Measurements from ENCODE around the gene PDZK1IP1.
A peak's percentile ranks its signal among the peaks of the same experiment; 100 is the strongest.

PDZK1IP1 gene, protein sequence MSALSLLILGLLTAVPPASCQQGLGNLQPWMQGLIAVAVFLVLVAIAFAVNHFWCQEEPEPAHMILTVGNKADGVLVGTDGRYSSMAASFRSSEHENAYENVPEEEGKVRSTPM

GRCh38 chr1:47189844-47190508 lies at the start of gene PDZK1IP1:
PDZK1IP1 (minus strand) TSS chr1:47190036; CDS start chr1:47189932, 104 bp downstream.
- Histone ChIP-seq H3K27ac (peak within 1 kb of the TSS; percentile 2 to 91 (median 78)), H3K4me3 (peak within 1 kb of the TSS; percentile 3 to 40 (median 24))

- Histone ChIP-seq H3K27ac (no peak overlapping the region), H3K4me3 (no peak overlapping the region)
Observed at GRCh38 chr1:47238935-47239592, 49.2 kb upstream of the PDZK1IP1 start.

GRCh38 chr1:47235806-47236205 lies 46.0 kb upstream of the PDZK1IP1 start:
- Histone ChIP-seq H3K27ac (peak overlapping the region in 1 of 21 experiments; percentile 38), H3K4me3 (no peak overlapping the region)

DNA sequence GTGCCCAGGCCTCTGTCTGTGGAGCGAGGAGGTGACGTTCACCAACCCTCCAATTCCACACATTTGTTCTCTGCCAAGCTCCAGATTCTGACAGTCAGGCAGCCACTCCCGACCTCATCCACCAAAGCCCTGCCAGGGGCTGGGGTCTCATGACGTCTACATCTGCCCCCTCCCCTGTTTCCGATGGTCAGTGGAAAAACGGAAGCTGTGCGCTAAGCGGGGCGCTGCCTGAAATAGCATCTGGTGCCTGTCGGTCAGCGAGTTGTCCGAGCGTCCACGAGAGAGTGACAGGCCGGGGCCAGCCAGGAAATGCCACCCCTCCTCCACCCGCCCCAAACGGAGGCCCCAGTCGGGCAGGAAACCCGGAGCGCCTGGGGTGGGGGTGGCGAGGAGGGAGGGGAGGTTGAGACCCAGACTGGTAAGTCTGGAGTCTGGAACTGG lies 45.4 kb upstream of the PDZK1IP1 start:
- H3K27ac ChIP-seq = peak overlapping the region in 2 of 21 experiments; percentile 2 to 38
- no peak overlapping the region for H3K4me3 ChIP-seq

GRCh38 chr1:47233186-47233585 lies 43.4 kb upstream of the PDZK1IP1 start:
- Histone ChIP-seq H3K4me3 (no peak overlapping the region), H3K27ac (no peak overlapping the region)

DNA sequence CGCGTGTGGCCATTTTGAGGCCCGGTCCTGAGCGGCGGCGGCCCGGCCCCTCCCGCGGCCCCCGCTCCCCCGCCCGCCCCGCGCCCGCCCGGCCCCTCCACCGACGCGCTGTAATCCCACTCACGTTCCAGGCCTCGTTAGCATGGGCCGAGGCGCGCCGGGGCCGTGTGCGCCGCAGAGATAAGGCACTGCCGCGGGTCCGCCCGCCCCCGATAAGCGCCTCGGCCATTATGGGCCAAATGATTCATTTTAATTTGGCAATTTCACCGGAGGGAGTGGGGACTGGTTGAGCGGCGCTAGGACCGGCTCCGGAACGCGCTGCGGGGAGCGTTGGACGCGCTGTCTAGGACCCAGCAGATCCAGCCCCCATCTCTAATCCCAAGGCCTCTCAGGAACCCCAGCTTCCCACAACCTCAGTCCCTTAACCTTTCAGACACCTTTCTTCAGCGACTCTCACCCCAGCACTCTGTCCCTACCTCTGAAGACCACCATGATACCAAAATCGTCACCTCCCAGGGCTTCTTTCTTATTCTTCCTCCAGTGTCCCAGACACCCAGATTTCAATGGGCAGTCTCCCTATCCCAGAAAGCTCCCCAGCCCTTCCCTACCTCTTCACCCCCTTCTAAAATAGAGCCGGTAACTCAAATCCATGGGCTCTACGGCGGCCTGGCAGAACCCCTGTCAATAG lies 42.5 kb upstream of the PDZK1IP1 start, which contains the start of gene TAL1:
TAL1 (minus strand) TSS at position 39 of the 688 bp plus-strand sequence. CDS start 6,337 bp downstream, outside the sequence.
- peak within 1 kb of the TSS; percentile 5 to 35 (median 17) for H3K4me3 ChIP-seq
- H3K27ac ChIP-seq = peak within 1 kb of the TSS; percentile 4 to 79 (median 53)

GRCh38 chr1:47231301-47232186 lies 41.7 kb upstream of the PDZK1IP1 start:
- peak overlapping the region in 20 of 21 experiments; percentile 4 to 79 (median 52) for H3K27ac ChIP-seq

GRCh38 chr1:47230692-47231300 lies 41.0 kb upstream of the PDZK1IP1 start:
- Histone ChIP-seq H3K27ac (peak overlapping the region in 19 of 21 experiments; percentile 4 to 79 (median 53)), H3K4me3 (peak overlapping the region; percentile 5 to 35 (median 17))

More at GRCh38 chr1:47231301-47232186, 41.7 kb upstream of the PDZK1IP1 start:
- H3K4me3 ChIP-seq = peak overlapping the region; percentile 5 to 35 (median 17)

GRCh38 chr1:47229886-47230691 lies 40.3 kb upstream of the PDZK1IP1 start:
- peak overlapping the region in 5 of 7 experiments; percentile 5 to 35 (median 6) for H3K4me3 ChIP-seq
- H3K27ac ChIP-seq = peak overlapping the region in 13 of 21 experiments; percentile 2 to 79 (median 40)

DNA sequence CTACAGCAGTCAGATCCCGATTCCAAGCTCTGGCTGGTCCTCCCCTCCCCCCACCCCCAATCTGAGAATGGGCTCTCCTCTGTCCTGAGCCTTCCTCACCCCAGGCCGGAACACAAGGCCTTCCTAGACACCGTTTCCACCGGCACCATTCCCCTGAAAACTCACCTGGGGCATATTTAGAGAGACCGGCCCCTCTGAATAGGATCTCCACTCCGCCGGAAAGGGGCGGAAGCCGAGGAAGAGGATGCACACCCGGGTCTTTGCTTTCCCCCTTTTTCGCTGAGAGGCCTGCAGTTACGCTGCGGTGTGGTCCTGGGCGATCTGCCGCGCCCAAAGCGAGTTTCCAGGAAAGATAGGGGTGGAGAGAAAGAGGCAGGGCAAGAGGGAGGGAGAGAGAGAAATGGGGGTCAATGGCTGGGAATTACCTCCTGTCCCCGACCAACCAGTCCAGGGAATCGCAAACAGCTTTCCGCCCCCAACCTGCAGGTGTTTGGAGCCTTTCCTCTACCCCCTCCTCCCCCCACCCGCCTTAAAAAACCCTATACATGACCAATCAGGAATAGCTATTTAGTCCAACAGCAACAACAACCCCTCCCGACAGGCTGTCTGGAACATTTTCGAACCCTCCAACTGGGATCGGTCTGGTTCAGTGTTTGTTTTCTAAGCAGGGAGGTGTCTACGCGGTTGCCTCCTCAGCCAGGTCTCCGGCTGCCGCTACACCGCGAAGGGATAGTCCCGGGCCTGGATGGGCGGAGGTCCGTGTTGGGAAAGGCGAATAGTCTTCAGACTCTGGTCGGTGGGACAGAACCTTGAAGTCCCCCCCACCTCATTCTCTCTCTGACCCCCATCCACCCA lies 39.4 kb upstream of the PDZK1IP1 start:
- Histone ChIP-seq H3K4me3 (peak overlapping the region in 2 of 7 experiments; percentile 5 to 35), H3K27ac (peak overlapping the region in 9 of 21 experiments; percentile 6 to 72 (median 48))

DNA sequence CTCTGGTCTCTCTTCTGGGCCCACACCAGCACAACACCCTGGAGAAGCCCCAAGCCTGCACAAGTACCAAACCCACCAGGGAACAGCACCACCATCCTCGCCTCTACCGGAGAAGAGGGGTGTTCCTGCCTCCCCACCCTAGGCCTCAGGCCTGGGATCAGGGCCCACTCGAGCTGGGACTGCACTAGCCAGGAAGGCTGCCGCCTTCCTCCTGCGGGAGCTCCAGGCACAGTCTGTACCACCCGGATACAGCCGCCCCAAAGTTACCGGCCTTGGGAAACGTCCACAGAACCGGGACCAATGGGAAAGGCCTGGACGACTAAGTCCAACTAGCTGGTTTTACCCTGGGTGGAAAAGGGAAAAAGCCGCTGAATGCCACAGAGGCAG lies 38.8 kb upstream of the PDZK1IP1 start:
- peak overlapping the region in 1 of 7 experiments; percentile 35 for H3K4me3 ChIP-seq
- H3K27ac ChIP-seq = peak overlapping the region in 6 of 21 experiments; percentile 6 to 72 (median 50)

DNA sequence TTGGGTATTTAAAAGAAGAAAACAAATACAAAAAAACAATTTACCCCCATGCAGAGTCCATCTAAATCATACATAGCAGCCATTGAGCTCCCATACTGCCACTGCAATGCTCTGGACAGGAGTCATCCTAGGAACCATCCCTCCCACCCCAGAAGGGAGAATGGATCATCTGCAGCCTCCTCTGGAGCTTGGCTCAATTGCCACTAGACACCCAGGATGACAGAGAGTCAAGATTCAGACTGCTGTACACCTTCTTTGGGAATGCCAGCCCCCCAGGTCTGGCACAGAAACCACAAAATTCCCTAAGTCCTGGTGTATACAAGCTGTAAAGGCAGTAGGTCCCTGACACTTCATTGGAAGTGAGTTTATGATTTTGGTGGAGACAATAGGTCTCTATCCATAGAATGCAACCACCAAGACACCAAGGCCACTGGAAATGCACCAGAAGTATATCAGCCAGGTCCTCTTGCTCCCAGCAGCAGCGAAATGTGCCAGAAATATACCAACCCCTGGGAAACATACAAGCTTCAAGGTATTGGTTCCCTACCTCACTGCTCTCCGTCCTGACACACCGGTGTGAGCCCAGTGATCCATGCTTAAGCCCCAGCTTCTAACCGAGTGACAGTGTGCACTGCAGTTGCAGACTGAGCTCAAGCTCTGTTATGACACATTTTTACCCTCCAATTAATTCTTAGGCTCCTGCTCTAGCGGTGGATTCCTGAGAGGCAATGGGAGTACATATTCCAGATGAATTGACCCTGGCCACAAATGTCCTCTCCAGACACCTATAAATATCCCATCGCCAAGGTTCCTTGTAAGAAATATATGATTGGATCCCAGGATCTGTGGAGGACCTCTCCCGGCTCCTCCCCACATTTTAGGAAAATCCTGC lies 37.8 kb upstream of the PDZK1IP1 start:
- no peak overlapping the region for H3K27ac ChIP-seq
- H3K4me3 ChIP-seq = no peak overlapping the region

DNA sequence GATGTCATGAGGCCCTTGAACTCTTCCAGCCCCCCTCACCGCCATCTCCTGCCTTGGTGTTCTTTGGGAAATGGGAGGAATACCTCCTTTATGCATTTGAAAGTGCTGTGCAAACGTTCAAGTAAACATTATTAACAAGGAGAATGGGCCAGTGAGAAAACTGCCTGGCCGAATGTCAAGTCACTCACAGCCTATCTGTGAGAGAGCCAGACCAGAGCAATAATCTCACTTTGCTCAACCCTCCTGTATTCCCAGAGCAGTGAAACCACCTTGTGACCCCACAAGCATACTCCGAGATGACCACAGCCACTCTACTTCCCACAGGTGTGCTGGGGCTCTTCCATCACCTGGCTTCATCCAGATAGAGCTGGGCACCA lies 37.0 kb upstream of the PDZK1IP1 start:
- no peak overlapping the region for H3K27ac ChIP-seq
- H3K4me3 ChIP-seq = no peak overlapping the region

DNA sequence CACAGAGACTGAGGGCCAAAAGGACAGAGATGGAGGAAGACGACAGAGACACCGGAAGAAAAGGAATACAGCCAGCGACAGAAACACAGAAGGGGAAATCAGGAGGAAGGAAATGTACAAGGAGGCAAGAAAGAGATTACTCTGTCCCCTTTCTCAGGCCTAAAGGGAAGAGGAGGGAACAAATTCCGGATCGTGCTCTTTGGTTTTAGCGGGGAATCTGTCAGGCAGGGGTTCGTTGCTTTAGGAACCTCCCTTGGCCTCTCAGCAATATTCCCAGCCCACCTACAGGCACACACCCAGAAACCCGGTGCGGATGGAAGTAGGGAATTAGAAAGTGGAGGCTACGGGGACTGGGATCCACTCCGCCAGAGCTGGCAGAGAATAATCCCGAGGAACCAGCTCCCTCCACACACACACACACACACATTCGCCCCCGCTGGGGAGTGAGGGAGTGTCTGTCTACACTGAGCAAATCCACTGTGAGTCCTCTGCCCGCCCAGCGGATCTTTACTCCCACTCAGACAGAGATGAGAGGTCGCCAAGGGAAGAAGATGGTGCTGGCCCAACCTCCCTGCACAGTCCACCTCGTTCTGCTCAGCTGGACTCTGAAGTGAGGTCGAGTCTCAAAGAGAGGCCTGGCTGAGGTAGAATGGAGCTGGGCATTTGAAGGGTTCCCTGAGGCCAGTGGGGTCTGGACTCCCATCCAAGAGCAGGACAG lies 36.4 kb upstream of the PDZK1IP1 start:
- H3K4me3 ChIP-seq = peak overlapping the region in 1 of 7 experiments; percentile 2
- peak overlapping the region in 3 of 21 experiments; percentile 2 to 27 (median 9) for H3K27ac ChIP-seq
